GM12878 (cell line): ENCODE data around the gene ANK2. TPM values are rescaled to one million over a fixed set of nuclear protein-coding genes. Genes with fewer than 3 reads are reported as not detected.
"Not testable (repeated sequence)": the region's sequence is repeated elsewhere in the genome, so short reads cannot be mapped to it uniquely, and the experiment has no call there.

Source experiments
- ATAC-seq: fragments of 200-7000 bp; cut with Tn5 transposase; 3 replicates; pipeline ENCODE4 v1.9.1; 2020; ENCODE audit warnings: mild to moderate bottlenecking, moderate library complexity
- BruUV-seq: library from RNA; stranded (reverse); fragments of 400-500 nt; replicated peaks from 2 replicates; lab custom pipeline; 2021; lab: Mats Ljungman, UMichigan
- CTCF ChIA-PET: fragments of 300-600 bp; sonication (Branson Sonifier 250); formaldehyde crosslinking; extraction: SDS; loops from one replicate; lab custom pipeline; 2021; ENCODE audit warnings: inconsistent platforms; lab: Yijun Ruan, JAX
- POLR2A ChIA-PET: fragments of 350-600 bp; formaldehyde crosslinking; extraction: SDS; loops from one replicate; lab custom pipeline; 2021; ENCODE audit warnings: inconsistent platforms; lab: Charles Lee
- RAD21 ChIA-PET: fragments of 300-600 bp; sonication (Branson Sonifier 250); formaldehyde crosslinking; loops from one replicate; lab custom pipeline; 2023; ENCODE audit warnings: antibody characterized with exemption; ENCODE audit not compliant: unreplicated experiment; lab: Charles Lee
- SMC1A ChIA-PET: fragments of 300-600 bp; sonication (Branson Sonifier 250); formaldehyde crosslinking; loops from one replicate; lab custom pipeline; 2023; ENCODE audit not compliant: unreplicated experiment, uncharacterized antibody; lab: Charles Lee
- DNase-seq: peaks from one replicate; pipeline ENCODE4 v3.0.0-alpha.2; 2011; ENCODE audit warnings: low read depth, low spot score
- FAIRE-seq: peaks from 3 replicates; lab custom pipeline; 2011; peaks lifted over from hg19 to GRCh38; lab: Jason Lieb, UNC
- H2AFZ ChIP-seq: 2 replicates; pipeline ENCODE4 v1.6.0; 2011; ENCODE audit warnings: low read depth, low read length, control low read depth; ENCODE audit not compliant: control insufficient read depth
- H3K27ac ChIP-seq: 2 replicates; pipeline ENCODE4 v1.5.1; 2011; ENCODE audit warnings: control low read depth; ENCODE audit not compliant: control insufficient read depth, insufficient read depth
- H3K27me3 ChIP-seq, 2 experiments: replicated peaks in 1 of 2; 2 replicates each; pipeline versions ENCODE4 v1.6.0 to v1.6.1; 2011; ENCODE audit warnings: low read length in 1 of 2; ENCODE audit not compliant: control insufficient read depth in 2 of 2, insufficient read depth in 2 of 2
- H3K36me3 ChIP-seq, 2 experiments: 2 replicates each; pipeline ENCODE4 v1.5.1; 2011; ENCODE audit warnings: low read length in 1 of 2; ENCODE audit not compliant: control insufficient read depth in 2 of 2, insufficient read depth in 2 of 2
- H3K4me1 ChIP-seq: 2 replicates; pipeline ENCODE4 v1.6.1; 2011; ENCODE audit warnings: mild to moderate bottlenecking, low read length, moderate library complexity, mixed read lengths; ENCODE audit not compliant: control insufficient read depth, insufficient read depth
- H3K4me2 ChIP-seq: 2 replicates; pipeline ENCODE4 v1.6.0; 2011; ENCODE audit warnings: control low read depth; ENCODE audit not compliant: control insufficient read depth, insufficient read depth
- H3K4me3 ChIP-seq: fragments of 200-600 bp; sonication (generic); 2 replicates; pipeline ENCODE4 v1.5.1; 2016
- H3K79me2 ChIP-seq: 2 replicates; pipeline ENCODE4 v1.6.0; 2011; ENCODE audit warnings: low read length; ENCODE audit not compliant: control insufficient read depth, insufficient read depth
- H3K9ac ChIP-seq: 2 replicates; pipeline ENCODE4 v1.8.0; 2011; ENCODE audit warnings: low read length, control low read depth, mixed read lengths; ENCODE audit not compliant: control insufficient read depth, insufficient read depth
- H3K9me3 ChIP-seq: replicated peaks from 3 replicates; pipeline ENCODE4 v1.5.1; 2011; ENCODE audit warnings: mild to moderate bottlenecking, low read length; ENCODE audit not compliant: control insufficient read depth, insufficient read depth
- H4K20me1 ChIP-seq: 2 replicates; pipeline ENCODE4 v1.6.0; 2011; ENCODE audit not compliant: control insufficient read depth, insufficient read depth
- BMI1 ChIP-seq: fragments of 450-650 bp; IDR thresholded peaks from 2 replicates; pipeline ENCODE4 v1.6.1; 2016; ENCODE audit warnings: mild to moderate bottlenecking, moderate library complexity, borderline replicate concordance
- CBX5 ChIP-seq: sonication (generic); IDR thresholded peaks from 2 replicates; pipeline ENCODE4 v1.6.1; 2016; ENCODE audit warnings: low read depth, moderate library complexity, mild to moderate bottlenecking, inconsistent platforms
- MTA2 ChIP-seq: fragments of 450-650 bp; IDR thresholded peaks from 2 replicates; pipeline ENCODE4 v1.6.1; 2016; ENCODE audit warnings: low read depth, mild to moderate bottlenecking, moderate library complexity
- WGBS: methylation state at CpG from one replicate; pipeline ENCODE4 v1.1.6; 2016; ENCODE audit warnings: low lambda C conversion rate; ENCODE audit not compliant: insufficient replicate concordance, insufficient coverage; ENCODE audit errors: missing lambda C conversion rate; 5-methylcytosine and 5-hydroxymethylcytosine counted together
- in situ Hi-C: fragments of 300-500 bp; cut with MboI; formaldehyde crosslinking; loops from 9 replicates; pipeline ENCODE4 v1.14.3; 2018; ENCODE audit warnings: mixed read lengths
- intact Hi-C: fragments of 100-400 bp; cut with micrococcal nuclease; formaldehyde crosslinking; loops from one replicate; pipeline ENCODE4 v1.14.2; 2022; ENCODE audit not compliant: unreplicated experiment
- polyA plus RNA-seq, 11 experiments: library from polyadenylated mRNA; depleted of rRNA in 4 of 11; unstranded in 6 of 11; stranded (reverse) in 5 of 11; fragments of >200 nt; fragmentation: Nextera tagmentation in 4 of 11; fragmentation: Illumina TruSeq in 1 of 11; extraction: Ambion mirVana in 4 of 11; extraction: Trizol in 1 of 11; gene quantifications; 1 replicate in 1 of 11; 2 replicates in 10 of 11; pipeline versions ENCODE4 v1.2.1 to v1.2.3, GENCODE V29; 2011 to 2016; ENCODE audit warnings: inconsistent platforms in 2 of 11, missing spikeins in 2 of 11, low read depth in 1 of 11
- total RNA-seq, 4 experiments: library from RNA; depleted of rRNA in 3 of 4; stranded (reverse); fragments of >200 nt in 3 of 4; fragmentation: Illumina TruSeq in 1 of 4; extraction: Trizol in 1 of 4; gene quantifications; 2 replicates each; pipeline versions ENCODE4 v1.2.1 to v1.2.3, GENCODE V29; 2013 to 2021
- TF ChIP-seq, protein P1 (sequence below): fragments of 450-650 bp; formaldehyde crosslinking; IDR thresholded peaks from 2 replicates; pipeline ENCODE4 v1.5.0; 2022; ENCODE audit warnings: mild to moderate bottlenecking, missing genetic modification characterization

The ANK2 gene
- total and polyA plus RNA-seq, 10 of the 15 experiments (the other 5 are each of a cell fraction or from before 2014, with no cell fraction given), result 1.6 to 13.0 (median 4.1) TPM

DNA sequence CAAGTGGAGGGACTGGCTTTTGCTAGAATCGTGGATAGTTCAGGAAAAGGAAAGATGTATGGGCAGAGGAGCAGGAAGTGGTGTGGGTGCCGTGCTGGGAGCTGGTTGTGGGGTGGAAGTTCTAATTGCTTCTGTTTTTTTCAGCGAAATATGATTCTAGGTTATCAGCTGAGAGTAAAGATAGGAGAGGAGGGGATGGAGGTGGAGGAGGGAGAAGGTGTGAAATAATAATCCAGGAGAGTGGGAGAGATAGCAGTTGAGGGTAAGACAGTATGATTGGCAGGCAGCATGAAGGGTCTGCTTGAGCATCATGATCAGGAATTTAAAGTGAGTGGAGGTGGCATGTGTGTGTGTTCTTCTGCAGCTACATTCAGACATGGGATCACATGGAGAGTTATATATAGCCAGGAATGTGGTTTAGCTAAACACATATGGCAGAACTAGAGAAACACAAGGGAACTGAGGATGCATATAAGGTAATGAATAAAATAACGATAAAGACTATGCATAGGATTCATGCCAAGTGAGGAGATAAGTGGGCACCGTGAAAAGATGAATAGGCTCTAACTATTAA lies 133.7 kb downstream of the ANK2 start:
- BruUV-seq, result no TSS peak
- H3K4me1 ChIP-seq, result no peaks in the 10 kb centered on the region
- no peak overlapping the region for H2AFZ ChIP-seq
- no peak overlapping the region for H3K27ac ChIP-seq
- no peaks in the 10 kb centered on the region for H3K79me2 ChIP-seq
- intact Hi-C loops, result no loop called here
- ATAC-seq (no peak), DNase-seq (no peak)
- H3K9ac ChIP-seq, result no peak overlapping the region
- WGBS, result 32% methylated on average over 5 of the region's 5 CpGs
- H3K4me3 ChIP-seq, result no peak overlapping the region
- in situ Hi-C loops, result no loop called here
- ChIA-PET POLR2A (no interaction called here), RAD21 (no interaction called here), SMC1A (interaction anchor here (1.2 kb wide), 1 partner anchor 100 kb away, joined by 4 read pairs; no protein-coding TSS in a partner anchor)
- no peaks in the 10 kb centered on the region for H4K20me1 ChIP-seq
- H3K9me3 ChIP-seq, result no peaks in the 10 kb centered on the region
- TF ChIP-seq, protein P1, sequence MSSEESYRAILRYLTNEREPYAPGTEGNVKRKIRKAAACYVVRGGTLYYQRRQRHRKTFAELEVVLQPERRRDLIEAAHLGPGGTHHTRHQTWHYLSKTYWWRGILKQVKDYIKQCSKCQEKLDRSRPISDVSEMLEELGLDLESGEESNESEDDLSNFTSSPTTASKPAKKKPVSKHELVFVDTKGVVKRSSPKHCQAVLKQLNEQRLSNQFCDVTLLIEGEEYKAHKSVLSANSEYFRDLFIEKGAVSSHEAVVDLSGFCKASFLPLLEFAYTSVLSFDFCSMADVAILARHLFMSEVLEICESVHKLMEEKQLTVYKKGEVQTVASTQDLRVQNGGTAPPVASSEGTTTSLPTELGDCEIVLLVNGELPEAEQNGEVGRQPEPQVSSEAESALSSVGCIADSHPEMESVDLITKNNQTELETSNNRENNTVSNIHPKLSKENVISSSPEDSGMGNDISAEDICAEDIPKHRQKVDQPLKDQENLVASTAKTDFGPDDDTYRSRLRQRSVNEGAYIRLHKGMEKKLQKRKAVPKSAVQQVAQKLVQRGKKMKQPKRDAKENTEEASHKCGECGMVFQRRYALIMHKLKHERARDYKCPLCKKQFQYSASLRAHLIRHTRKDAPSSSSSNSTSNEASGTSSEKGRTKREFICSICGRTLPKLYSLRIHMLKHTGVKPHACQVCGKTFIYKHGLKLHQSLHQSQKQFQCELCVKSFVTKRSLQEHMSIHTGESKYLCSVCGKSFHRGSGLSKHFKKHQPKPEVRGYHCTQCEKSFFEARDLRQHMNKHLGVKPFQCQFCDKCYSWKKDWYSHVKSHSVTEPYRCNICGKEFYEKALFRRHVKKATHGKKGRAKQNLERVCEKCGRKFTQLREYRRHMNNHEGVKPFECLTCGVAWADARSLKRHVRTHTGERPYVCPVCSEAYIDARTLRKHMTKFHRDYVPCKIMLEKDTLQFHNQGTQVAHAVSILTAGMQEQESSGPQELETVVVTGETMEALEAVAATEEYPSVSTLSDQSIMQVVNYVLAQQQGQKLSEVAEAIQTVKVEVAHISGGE, result no peak
- TF ChIP-seq CBX5, result no peak
- no peak for TF ChIP-seq MTA2
- no peak for TF ChIP-seq BMI1
- TF ChIP-seq, all 136 proteins: peak for 0
- CTCF ChIA-PET, result no interaction called here
- FAIRE-seq, result no peak
- no peaks in the 10 kb centered on the region for H3K27me3 ChIP-seq
- H3K36me3 ChIP-seq, result no peaks in the 10 kb centered on the region
- H3K4me2 ChIP-seq, result no peak overlapping the region

DNA sequence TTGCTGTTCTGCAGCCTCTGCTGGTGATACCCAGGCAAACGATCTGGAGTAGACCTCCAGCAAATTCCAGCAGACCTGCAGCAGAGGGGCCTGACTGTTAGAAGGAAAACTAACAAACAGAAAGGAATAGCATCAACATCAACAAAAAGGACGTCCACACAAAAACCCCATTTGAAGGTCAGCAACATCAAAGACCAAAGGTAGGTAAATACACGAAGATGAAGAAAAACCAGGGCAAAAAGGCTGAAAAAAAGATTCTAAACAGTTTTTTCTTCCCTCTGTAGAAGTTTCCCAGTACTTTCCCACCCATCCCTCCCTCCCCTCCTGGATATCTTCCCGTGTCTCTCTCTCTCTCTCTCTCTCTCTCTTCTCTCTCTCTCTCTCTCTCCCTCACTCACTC lies 136.8 kb downstream of the ANK2 start:
- H3K4me2 ChIP-seq, FAIRE-seq, H3K27ac ChIP-seq, CTCF ChIA-PET, H3K4me3 ChIP-seq, H3K36me3 ChIP-seq, H3K79me2 ChIP-seq, RAD21 ChIA-PET, H4K20me1 ChIP-seq, BruUV-seq, SMC1A ChIA-PET, H3K9ac ChIP-seq, DNase-seq, H3K27me3 ChIP-seq, POLR2A ChIA-PET, H2AFZ ChIP-seq, H3K4me1 ChIP-seq, intact Hi-C loops, H3K9me3 ChIP-seq, ATAC-seq, in situ Hi-C loops: not testable (repeated sequence)
- 17% methylated on average over 3 of the region's 4 CpGs for WGBS
